Thyroid gland (tissue), 4 donors: ENCODE measurements around the gene FAH.

ENCODE experiments used
- CTCF ChIP-seq, 6 experiments: fragments of 200-600 bp in 3 of 6; fragments of 450-650 bp in 3 of 6; sonication (generic) in 3 of 6; IDR thresholded peaks; one replicate each; pipeline ENCODE4 v1.5.1; 2016 to 2019; ENCODE audit warnings: antibody characterized with exemption in 6 of 6, mild to moderate bottlenecking in 2 of 6, inconsistent platforms in 1 of 6, moderate library complexity in 1 of 6
- POLR2A ChIP-seq, 2 donors: fragments of 450-650 bp; IDR thresholded peaks; one replicate each; pipeline ENCODE4 v1.6.1; 2017; ENCODE audit warnings: antibody characterized with exemption in 2 of 2, mild to moderate bottlenecking in 2 of 2, moderate library complexity in 1 of 2

- TF ChIP-seq CTCF (IDR thresholded peaks at IDR 0.05) (no peak), POLR2A (IDR thresholded peaks at IDR 0.05) (no peak)
Observed at GRCh38 chr15:80183886-80184285, 31.1 kb downstream of the FAH start.
